GM18499 (cell line): Measurements from ENCODE around the gene ARHGAP6.
"Not testable (repeated sequence)": the region's sequence is repeated elsewhere in the genome, so short reads cannot be mapped to it uniquely, and the experiment has no call there.

Source experiments
- ATAC-seq: cut with Tn5 transposase; IDR thresholded peaks from one replicate; pipeline ENCODE4 v1.9.1; 2021; ENCODE audit warnings: moderate number of reproducible peaks; ENCODE audit not compliant: insufficient read depth, unreplicated experiment

ARHGAP6 gene

DNA sequence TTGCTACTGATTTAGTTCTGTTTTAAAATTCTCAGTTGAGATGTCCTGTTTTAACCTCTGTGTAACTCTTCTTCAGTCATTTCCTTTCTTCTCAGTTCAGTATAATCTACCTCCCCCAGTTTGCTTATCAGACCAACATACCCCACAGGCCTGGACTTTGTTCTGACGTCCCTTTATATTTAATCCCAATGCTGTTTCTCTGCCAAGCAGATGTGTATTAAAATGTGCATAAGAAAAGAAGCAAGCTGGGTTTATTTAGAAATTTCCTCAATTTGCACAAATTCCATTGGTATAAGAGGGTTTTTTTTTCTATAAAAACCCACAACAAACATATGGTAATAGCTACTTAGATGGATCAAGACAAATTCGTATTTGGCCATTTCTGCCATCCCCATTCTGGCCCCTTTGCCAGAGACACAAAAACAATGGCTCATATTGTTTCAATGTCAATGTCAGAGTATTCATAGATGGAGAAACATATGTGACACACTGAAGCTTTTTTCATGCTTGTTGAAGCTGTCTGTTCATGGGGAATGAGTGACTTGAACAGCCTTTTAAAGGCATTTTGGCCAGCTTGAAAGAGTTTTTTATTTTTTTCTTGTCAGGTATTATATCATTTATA lies 530.0 kb downstream of the ARHGAP6 start:
- ATAC-seq = no peak

DNA sequence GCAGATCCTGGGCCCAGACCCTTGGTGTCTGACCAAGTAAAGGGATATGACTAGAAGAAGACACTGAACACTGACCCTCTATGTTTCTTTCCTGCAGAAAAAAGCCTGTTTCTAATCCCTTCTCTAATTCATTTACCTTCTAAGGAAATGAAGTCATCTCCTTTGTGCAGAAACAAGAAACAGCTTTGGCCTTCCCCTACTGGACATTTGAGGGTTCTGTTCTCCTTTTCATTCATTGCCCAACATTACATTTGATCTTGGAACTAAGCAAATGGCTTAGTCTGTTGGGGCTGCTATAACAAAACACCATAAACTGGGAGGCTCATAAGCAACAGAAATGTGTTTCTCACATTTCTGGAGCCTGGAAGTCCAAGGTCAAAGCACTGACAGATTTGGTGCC lies 534.6 kb downstream of the ARHGAP6 start:
- no peak for ATAC-seq

DNA sequence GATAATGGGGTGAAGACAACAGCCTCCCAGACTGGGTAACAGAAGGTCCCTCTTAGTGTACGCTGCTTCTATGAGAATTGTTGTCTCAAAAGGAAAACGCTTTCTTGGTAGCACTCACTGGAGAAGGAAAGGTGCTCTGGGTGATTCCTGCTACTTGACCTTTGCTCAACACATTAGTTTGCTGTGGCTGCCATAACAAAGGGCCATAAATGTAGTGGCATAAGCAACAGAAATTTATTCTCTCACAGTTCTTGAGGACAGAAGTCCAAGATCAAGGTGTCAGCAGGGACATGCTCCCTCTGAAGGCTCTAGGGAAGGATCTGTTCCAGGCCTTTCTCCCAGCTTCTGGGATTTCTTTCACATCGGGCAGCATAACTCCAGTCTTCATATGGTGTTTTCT lies 535.6 kb downstream of the ARHGAP6 start:
- no peak for ATAC-seq

DNA sequence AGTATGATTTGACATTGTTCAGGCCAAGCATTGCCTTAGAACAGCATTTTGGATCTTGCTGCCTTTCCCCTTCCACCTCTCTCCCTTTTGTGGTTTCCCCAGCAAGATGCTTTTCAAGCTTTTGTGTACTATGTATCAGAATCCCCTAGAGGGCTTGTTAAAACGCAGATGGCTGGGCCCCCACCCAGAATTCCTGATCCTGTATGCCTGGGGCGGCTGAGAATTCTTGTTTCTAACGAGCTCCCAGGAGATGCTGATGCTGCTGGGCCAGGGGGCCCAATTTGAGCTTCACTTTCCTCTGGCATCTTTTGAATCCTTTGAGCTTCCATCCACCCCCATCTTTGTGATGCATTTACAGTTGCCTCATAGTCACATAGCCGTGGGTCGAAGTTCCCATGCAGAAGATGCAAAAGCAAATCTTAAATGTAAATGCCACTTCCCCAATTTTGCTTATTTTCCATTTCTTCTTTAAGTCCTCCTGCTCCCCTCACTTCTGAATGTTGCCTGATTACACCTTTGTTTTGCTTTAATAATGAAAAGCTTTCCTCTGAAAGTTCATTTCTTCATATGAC lies 536.1 kb downstream of the ARHGAP6 start:
- ATAC-seq = no peak

DNA sequence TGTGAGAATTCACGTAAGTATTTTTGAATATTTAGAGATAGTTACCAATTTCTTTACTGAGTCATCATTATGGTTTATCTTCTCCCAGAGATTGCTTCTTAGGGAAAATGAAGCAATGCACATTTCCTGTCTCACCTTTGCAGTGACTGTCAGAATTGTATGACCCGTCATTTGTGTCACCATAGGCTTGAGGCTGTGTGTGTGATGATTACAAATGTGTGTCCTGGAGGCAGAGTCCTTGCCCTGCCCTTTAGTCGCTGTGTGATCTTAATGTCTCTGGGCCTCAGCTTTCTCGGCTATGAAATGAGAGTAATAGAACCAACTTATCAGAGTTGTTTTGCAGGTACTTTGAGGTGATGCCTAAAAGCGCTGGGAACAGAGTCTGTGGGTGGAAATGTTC lies 540.7 kb downstream of the ARHGAP6 start:
- no peak for ATAC-seq

DNA sequence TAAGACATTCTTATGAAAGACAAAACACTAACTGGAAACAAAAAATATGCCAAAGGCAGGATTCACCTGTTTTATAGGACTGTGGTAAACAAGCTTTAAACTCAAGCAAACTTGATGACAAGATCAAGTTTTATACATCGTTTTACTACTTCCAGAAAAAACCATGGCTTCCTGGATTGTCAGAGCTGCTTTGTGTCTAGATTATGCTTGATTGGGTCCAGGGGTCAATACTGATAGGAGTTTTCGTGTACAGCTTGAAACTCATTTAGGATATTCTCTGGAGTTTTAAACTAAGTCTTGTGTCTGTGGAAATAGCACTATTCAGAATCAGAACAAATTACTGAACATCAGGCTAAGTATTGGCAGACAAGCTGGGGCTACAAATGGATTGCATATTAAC lies 541.6 kb downstream of the ARHGAP6 start:
- no peak for ATAC-seq

DNA sequence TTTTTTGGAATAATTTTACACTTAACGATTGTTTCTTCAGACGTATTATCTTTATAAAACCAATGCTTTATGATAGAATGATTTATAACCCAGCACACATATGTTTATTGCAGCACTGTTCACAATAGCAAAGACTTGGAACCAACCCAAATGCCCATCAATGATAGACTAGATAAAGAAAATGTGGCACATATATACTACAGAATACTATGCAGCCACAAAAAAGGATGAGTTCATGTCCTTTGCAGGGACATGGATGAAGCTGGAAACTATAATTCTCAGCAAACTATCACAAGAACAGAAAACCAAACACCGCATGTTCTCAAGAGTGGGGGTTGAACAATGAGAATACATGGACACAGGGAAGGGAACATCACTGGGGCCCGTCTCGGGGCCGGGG lies 542.6 kb downstream of the ARHGAP6 start:
- not testable (repeated sequence) for ATAC-seq

DNA sequence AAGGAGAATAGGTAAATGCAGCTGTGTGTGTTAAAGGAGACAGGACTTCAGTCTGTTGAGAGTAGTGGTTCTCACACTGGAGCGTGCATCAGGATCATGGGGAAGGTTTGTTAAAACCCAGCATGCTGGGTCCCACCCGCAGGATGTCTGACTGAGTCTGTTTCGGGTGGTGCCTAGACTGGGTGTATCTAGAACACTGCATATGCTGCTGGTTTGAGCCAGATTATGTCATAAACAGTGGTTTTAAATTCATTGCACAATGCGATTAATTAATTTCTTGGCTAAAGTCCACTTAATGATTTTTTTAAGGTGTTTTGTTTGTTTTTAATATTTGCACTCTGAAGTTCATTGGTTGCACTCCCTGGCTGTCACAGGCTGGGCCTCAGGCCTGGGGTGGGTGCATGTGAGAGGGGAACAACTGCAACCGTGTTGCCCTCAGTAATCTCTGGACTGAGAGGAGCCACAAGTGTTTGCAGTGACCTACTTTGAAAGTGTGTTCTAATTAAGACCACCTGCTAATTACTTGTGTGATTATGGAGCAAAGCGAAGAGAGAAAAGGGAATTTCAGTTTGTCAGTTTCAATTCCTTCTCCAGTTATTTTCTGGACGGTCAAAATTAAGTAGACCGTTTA lies 546.3 kb downstream of the ARHGAP6 start:
- no peak for ATAC-seq

DNA sequence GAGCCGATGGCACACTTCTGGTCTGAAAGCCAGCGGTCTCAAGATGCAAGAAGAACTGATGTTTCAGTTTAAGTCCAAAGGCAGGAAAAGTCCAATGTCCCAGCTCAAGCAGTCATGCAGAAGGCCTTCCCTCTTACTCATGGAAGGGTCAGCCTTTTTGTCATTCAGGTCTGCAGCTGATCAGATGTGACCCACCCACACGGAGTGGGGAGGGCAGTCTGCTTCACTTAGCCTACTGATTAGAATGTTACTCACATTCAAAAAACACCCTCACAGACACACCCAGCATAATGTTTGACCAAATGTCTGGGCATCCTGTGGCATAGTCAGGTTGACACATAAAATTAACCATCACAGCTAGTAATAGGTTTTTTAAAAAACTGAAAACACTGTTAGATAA lies 548.0 kb downstream of the ARHGAP6 start:
- ATAC-seq = no peak

DNA sequence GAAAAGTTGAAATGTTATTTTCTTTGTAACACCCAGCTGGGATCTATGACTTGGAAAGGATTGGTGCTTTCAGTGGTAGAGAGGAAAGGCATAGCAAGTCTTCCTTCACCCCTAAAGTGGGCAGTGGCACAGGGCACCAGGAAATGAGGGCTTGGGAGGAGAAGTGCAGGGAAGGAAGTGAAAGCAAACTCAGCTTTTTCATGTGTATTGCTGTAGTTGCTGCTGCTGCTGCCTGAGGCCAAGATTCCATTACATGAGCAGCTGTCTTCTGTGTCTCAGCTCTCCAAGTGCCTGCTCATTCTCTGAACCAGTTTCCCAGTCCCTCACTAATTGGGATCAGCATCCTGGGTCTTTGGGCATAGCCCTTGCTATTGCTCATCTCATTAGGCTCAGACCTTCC lies 552.0 kb downstream of the ARHGAP6 start:
- ATAC-seq = no peak

DNA sequence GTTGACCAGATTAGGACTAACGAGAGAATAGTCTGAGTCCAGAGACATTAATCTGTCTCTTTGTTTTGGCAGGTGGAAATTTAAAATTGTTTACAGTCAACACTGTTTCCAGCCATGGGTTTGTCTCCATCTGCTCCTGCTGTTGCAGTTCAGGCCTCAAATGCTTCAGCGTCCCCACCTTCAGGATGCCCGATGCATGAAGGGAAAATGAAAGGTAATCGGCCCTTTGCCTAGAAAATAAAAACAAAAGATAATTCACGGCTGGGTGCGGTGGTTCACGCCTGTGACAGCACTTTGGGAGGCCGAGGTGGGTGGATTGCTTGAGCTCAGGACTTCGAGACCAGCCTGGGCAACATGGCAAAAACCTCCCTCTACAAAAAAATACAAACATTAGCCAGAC lies 553.8 kb downstream of the ARHGAP6 start:
- no peak for ATAC-seq

DNA sequence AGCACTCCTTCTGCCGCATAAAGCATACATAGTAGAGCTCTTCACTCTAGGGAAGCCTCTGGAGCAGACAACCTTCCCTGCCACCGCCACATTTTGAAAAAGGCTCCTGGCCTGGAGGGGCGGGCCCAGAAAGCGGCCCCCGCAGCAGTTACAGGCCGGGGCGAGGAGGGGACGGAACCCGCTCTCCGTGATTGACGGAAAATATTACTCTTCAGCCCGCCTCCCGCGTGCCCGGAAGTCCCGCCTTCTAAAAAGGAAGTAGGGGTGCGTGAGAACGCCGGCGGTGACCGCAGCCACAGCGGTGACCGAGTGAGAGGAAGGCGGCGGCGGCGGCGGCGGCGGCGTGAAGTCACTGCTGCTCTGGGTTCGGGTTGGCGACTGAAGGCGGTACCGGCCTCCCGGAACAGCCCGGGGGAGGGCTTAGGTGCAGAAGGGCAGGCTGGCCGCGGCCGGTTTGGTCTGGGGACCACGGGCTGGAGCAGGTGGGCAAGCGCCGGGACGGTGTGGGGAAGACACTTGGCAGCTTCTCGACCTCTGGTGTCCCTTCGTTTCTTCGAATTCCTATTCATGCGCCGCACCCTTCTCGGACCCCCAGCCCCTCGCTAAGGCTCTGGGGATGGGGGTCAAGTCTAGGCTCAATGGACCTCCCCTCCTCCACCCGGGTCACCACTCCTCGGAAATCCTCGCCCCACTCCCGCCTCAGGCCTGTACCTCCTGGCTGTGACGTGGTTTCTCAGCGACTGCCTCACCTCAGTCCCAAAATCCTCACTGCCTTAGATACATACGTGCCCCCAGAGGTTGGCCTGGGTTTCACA lies 554.5 kb downstream of the ARHGAP6 start, which contains the start of gene HCCS:
HCCS (plus strand) TSS at position 296 of the 815 bp plus-strand sequence. CDS start 729 bp downstream, outside the sequence.
- peak; percentile 72 for ATAC-seq

DNA sequence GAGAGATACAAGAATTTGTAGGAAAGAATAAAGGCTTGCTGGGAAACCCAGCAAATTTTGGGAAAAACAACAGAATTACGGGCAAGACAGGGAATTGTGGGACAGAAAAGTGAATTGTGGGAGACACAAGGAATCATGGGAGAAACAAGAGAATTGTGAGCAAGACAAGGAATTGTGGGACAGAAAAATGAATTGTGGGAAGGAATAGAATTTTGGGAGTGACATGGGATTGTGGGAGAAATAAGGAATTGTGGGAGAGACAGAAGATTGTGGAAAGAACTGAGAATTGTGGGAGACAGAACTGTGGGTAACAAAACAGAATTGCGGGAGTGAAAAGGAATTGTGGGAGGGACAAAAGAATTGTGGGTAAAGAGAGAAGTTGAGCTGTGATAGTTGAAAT lies 555.8 kb downstream of the ARHGAP6 start:
- ATAC-seq = no peak

DNA sequence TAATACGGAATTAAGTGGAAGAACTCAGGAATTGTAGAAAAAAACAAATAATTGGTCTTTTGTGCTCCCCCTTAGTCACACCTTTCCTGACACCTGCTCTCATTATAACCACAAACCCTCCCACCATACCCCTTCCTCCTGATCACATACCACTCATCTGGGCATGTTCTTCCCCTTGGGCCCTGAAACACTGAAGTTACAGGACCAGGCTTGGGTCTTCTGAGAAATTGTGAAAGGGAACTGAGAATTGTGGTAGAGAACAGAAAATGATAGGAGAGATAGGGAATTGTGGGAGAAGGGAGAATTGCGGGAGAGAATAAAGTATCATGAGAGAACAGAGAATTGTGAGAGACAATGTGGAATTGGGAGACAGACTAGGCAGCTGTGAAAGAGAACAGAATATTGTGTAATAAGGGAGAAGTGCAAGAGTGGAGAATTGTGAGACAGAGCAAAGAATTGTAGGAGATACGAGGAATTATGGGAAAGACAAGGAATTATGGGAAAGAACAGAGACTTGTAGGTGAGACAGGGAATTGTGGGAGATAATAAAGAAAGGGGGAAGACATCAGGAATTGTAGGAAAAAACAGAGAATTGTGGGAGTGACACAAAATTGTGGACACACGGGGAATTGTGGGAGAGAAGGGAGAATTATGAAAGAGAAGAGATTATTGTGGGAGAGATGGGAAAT lies 557.3 kb downstream of the ARHGAP6 start:
- no peak for ATAC-seq

DNA sequence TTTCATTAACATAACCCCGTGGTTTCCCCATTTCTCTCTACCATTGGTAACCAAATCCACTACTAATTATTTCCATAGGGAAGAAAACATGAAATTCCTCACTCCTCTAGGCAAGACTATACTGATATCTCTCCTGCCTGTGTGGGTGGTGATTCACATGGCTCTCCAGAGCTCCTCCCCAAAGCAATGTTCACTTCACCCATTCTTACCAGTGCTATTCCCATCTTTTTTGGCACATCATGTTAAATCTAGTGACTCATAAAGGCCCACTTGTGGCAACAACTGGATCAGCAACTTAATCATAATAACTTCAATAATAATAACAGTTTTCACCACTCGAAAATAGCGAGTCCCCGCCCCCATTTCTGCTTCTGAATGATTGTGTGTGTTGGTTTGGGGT lies 560.6 kb downstream of the ARHGAP6 start:
- ATAC-seq = no peak

DNA sequence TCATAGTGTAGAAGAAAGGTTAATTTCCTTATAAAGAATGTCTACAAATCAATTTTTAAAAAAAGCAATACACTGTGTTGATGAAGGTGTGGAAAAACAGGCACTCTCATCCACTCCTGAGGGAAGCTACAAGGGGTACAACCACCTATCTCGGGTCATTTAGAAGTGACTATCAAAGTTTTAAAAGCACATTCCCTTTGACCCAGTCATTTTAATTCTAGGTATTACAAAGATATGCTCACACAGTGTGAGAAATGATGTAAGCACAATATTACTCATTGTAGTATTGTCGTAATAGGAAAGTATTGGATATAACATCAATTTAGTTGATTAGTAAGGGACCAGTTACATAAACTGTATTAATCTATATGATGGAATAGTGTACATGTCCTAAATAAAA lies 562.0 kb downstream of the ARHGAP6 start:
- ATAC-seq = no peak

DNA sequence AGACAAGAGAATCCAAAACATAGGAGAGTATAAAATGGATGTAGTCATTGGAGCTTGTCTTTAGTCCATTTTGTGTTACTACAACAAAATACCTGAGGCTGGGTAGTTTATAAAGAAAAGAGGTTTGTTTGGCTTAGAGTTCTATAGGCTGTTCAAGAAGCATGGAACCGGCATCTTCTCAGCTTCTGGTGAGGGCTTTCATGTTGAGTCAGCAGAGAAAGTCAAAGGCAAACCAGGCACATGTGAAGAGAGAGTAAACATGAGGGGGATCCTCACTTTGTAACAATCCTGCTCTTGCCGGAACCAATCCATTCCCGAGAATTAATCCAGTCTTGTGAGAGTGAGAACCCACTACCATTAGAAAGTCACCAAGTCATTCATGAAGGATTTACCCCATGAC lies 562.7 kb downstream of the ARHGAP6 start:
- ATAC-seq = no peak

DNA sequence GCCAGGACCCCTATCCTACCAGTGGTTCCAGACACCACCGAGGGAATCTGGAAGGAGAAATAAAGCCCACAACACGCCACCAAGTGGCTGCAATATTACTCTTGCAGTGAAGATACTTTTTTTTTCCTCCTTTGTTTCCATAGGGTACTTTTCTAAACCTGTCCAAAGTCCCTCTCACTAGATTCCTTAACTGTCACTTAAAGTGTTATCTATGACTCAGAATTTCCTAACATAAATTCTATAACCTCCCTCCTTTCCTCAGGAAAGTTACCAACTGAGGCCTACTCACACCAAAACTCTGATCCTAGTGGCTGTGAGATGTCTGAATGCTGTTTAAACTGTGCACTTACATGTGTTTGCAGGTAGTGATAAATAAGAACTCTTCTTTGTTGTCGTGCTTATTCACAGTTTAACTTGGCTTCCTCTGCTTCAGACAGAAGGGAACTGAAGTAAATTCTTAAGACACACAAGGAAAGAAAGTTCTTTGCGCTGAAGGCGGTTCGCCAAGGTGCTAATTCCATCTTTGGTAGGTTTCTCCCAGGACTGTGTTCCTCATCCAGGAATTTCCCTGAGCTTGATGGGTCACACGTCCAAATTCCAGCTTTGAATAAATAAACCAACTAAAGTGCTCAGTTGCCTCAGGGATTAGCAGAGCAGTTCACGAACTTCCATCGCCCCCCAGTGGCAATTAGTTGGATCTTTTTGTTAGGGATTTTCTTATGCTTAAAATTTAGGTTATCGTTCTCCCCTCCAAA lies 565.3 kb downstream of the ARHGAP6 start:
- ATAC-seq = no peak

DNA sequence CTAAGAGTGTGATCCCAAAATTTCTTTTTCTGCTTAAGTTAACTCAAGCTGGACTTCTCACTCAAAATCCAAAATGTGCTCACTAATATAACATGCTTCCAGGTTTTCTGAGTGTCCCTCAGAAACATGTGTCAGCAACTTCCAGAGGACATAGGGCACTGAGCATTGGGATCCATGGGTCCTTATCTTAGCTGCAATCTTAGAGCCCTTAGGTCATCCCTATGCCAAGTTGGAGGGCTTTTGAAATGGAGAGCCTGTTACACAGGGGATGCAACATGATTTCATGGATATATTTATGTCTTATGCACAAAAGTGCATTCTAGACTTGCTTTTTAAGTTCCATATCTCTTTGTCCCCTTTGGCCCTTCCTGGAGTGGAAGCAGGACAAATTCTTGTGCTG lies 566.3 kb downstream of the ARHGAP6 start:
- no peak for ATAC-seq

DNA sequence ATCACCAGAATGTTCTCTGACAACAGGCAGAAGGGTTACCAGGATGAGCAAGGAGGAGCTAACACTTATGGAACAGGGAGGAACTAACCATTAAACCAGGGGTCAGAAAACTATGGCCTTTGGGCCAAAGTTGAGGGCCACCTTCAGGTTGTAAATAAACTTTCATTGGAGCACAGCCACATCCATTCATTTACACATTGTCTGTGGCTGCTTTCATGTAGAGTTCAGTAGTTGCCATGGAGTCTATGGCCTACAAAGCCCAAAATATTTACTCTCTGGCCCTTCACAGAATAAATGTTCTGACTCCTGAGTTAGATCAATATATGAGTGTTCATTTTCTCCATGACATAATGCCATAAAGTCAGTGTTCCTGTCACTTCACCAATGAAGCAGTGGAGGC lies 567.8 kb downstream of the ARHGAP6 start:
- no peak for ATAC-seq
